ENCODE measurements around the gene VILL. TPM values are rescaled to one million over a fixed set of nuclear protein-coding genes. Genes with fewer than 3 reads are reported as not detected.
"Not testable (repeated sequence)": the region's sequence is repeated elsewhere in the genome, so short reads cannot be mapped to it uniquely, and the experiment has no call there.

VILL gene
- total RNA-seq, 2 experiments from 2014 or later = 13.2 to 13.6 TPM

GRCh38 chr3:38021196-38021595, 30.6 kb downstream of the VILL start:
- CTCF ChIA-PET = interaction anchor here (1.5 kb wide), 1 partner anchor 24 kb away, joined by 5 read pairs; no protein-coding TSS in a partner anchor

DNA sequence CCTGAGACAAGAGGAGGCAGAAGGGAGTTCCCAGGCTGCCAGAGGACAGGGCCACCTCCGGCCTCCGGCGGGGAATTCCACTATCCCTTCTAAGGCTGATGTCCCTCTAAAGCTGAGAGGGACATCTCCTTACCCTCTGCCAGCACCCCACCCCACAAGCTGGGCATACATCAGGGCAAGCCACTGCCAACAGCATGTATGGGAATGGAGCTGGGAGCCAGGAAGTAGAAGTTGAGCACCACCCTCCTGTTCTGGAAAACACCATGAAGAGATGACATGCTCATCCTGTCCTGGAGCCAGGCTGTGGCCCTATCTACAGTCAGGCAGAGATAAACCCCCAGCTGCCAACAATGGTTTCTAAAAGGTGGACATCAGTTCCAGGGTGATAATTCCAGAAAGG, 31.7 kb downstream of the VILL start:
- POLR2A ChIA-PET = no interaction called here

More at GRCh38 chr3:38021196-38021595, 30.6 kb downstream of the VILL start:
- POLR2A ChIA-PET = interaction anchor here (0.5 kb wide), 1 partner anchor 756 kb away, joined by 5 read pairs; no protein-coding TSS in a partner anchor

GRCh38 chr3:38022896-38023709, 32.5 kb downstream of the VILL start:
- ChIA-PET CTCF (interaction anchor here (0.8 to 1.9 kb wide), 3 partner anchors 16 to 26 kb away, joined by 3 to 7 read pairs (median 5); partner anchors contain the start of gene DLEC1), POLR2A (no interaction called here)

More for the DNA sequence above, 31.7 kb downstream of the VILL start:
- CTCF ChIA-PET = interaction anchor here (0.8 to 1.9 kb wide), 3 partner anchors 17 to 25 kb away, joined by 3 to 7 read pairs (median 5); partner anchors contain the start of gene DLEC1

DNA sequence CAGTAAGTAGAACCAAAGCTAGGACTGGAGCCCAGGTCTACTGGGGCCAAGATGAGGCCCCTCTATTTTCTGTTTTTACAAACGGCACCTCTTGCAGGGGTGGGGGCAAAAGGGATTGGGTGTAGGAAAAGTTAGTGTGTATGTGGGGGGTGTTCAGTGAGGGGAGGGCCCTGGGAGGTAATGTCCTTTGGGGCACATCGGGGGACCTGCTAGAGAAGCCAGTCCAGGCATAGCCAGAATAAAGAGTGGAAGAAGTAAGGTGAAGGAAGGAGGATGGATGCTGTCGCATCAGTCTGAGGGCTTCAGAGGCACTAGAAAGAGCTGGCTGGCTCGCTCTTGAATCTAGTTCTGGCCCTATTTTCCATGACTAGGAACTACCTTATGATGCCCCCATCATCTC, 36.3 kb downstream of the VILL start:
- CTCF ChIA-PET = no interaction called here
- POLR2A ChIA-PET = no interaction called here

GRCh38 chr3:38027466-38028465, 37.2 kb downstream of the VILL start:
- ChIA-PET CTCF (interaction anchor here (0.8 kb wide), 1 partner anchor 53 kb away, joined by 3 read pairs; no protein-coding TSS in a partner anchor), POLR2A (interaction anchor here (1.6 kb wide), 1 partner anchor 11 kb away, joined by 7 read pairs; the partner anchor contains the start of gene DLEC1)

- ChIA-PET POLR2A (interaction anchor here (1.6 kb wide), 1 partner anchor 10 kb away, joined by 7 read pairs; the partner anchor contains the start of gene DLEC1), CTCF (interaction anchor here (0.6 to 1.0 kb wide), 3 partner anchors 10 to 54 kb away, joined by 3 read pairs; partner anchors contain the start of gene DLEC1)
These were observed 38.2 kb downstream of the VILL start for GRCh38 chr3:38028621-38029361.

GRCh38 chr3:38029400-38030125, 39.0 kb downstream of the VILL start, which contains the start of gene PLCD1:
PLCD1 (minus strand) TSS chr3:38029642; CDS start chr3:38029539, 103 bp downstream.
- ChIA-PET CTCF (interaction anchor here (0.5 to 1.3 kb wide), 4 partner anchors 9 to 1115 kb away, joined by 3 read pairs; partner anchors contain the start of gene DLEC1), POLR2A (interaction anchor here (1.6 kb wide), 1 partner anchor 9 kb away, joined by 7 read pairs; the partner anchor contains the start of gene DLEC1)

GRCh38 chr3:38030126-38031021, 39.8 kb downstream of the VILL start:
- ChIA-PET CTCF (interaction anchor here (0.5 to 1.3 kb wide), 2 partner anchors 34 to 1116 kb away, joined by 3 read pairs; no protein-coding TSS in a partner anchor), POLR2A (no interaction called here)

DNA sequence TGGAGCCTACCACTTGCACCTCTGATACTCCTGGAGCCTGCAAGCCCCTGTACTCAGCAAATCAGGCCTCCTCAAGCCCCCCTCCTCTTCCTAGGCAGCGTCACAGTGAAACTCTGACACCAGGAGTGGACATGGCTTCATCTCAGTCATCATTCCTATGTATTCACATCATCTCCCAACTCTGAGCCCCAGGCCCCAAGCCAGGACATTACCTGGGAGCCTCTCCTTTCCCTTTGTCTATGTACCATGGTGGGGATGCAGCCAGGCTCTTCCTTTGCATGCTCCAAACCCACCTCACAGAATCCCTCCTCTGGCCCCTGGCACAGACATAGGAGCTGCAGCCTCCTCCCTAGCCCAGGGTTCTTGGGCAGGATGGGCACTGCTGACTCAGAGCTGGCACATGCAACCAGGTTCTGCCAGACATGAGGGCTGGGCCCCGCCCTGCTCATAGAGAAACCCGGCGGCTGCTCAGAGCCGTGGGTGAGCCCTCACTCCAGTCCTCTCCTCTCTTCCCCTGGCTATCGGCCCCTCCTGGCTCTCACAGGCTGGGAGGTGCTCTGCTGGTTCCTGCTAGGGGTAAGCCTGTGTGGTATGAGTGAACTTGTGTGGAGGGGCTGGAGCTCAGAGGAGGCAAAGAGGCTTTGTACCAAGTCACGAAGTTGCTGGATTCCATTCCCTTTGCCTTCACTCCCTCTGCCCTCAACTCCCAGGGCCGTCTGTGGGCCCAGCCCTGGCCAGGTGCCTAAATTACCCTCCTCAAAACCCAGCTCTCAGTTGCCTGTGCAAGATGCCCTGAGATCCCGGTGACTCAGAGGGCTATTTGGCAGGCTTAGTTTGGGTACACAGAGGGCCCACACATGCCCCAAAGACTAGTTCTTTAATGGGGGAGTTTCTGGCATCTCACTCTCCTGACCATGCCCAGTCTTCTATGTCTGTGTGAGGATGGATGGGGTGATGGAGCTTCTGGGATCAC, 40.7 kb downstream of the VILL start:
- CTCF ChIA-PET = interaction anchor here (1.8 kb wide), 1 partner anchor 34 kb away, joined by 7 read pairs; no protein-coding TSS in a partner anchor
- POLR2A ChIA-PET = no interaction called here

GRCh38 chr3:38032328-38032865, 41.8 kb downstream of the VILL start:
- CTCF ChIA-PET = interaction anchor here (0.5 to 1.8 kb wide), 2 partner anchors 35 to 874 kb away, joined by 4 to 7 read pairs; no protein-coding TSS in a partner anchor
- POLR2A ChIA-PET = no interaction called here

- CTCF ChIA-PET = interaction anchor here (1.8 kb wide), 1 partner anchor 36 kb away, joined by 7 read pairs; no protein-coding TSS in a partner anchor
- POLR2A ChIA-PET = not testable (repeated sequence)
These were observed 43.0 kb downstream of the VILL start for GRCh38 chr3:38033586-38033985.

DNA sequence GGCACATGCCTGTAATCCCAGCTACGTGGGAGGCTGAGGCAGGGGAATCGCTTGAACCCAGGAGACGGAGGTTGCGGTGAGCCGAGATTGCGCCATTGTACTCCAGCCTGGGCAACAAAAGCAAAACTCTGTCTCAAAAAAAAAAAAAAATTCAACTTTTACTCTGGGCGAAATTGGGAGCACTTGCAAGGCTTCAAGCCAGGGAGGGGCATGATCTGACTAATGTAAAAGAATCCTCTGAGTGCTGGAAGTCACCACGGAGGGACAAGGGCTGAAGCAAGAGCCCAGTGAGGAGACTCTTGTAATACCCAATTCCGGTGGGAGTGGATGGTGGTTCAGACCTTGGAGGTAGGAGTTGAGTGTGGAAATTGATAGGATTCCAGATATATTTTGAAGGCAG, 43.7 kb downstream of the VILL start:
- CTCF ChIA-PET, POLR2A ChIA-PET: not testable (repeated sequence)

- POLR2A ChIA-PET = no interaction called here
- CTCF ChIA-PET = no interaction called here
These were observed 45.7 kb downstream of the VILL start for GRCh38 chr3:38036286-38036685.

GRCh38 chr3:38036906-38037305, 46.3 kb downstream of the VILL start:
- POLR2A ChIA-PET = no interaction called here
- CTCF ChIA-PET = no interaction called here

- CTCF ChIA-PET = interaction anchor here (0.7 to 2.1 kb wide), 2 partner anchors 9 to 16 kb away, joined by 3 to 7 read pairs; partner anchors contain the start of gene PLCD1
- POLR2A ChIA-PET = interaction anchor here (1.0 to 1.6 kb wide), 3 partner anchors 10 to 127 kb away, joined by 3 to 7 read pairs (median 4); partner anchors contain the start of genes ACAA1, OXSR1 and PLCD1
These were observed 47.9 kb downstream of the VILL start for GRCh38 chr3:38038447-38038911.

Data from activated CD8-positive, alpha-beta memory T cell treated with anti-CD3 and anti-CD28 coated beads for 36 hours (primary cell).